HepG2 (cell line): ENCODE results near the gene EPHA5. TPM values are rescaled to one million over a fixed set of nuclear protein-coding genes. Genes with fewer than 3 reads are reported as not detected.

Experiments used
- ATAC-seq: fragments of 200-7000 bp; cut with Tn5 transposase; 3 replicates; pipeline ENCODE4 v1.9.1; 2020; ENCODE audit warnings: mild to moderate bottlenecking, moderate library complexity
- BruUV-seq: library from RNA; stranded (reverse); fragments of 400-500 nt; replicated peaks from 2 replicates; lab custom pipeline; 2021; lab: Mats Ljungman, UMichigan
- CTCF ChIA-PET: fragments of 300-600 bp; formaldehyde crosslinking; extraction: SDS; loops from one replicate; lab custom pipeline; 2021; ENCODE audit warnings: low total read pairs, inconsistent platforms, low intra/inter-chr PET ratio; lab: Yijun Ruan, JAX
- POLR2A ChIA-PET: fragments of 350-600 bp; sonication (Branson Sonifier 250); formaldehyde crosslinking; loops from one replicate; lab custom pipeline; 2020; ENCODE audit warnings: antibody characterized with exemption, inconsistent platforms; lab: Yijun Ruan, JAX
- DNase-seq: peaks from one replicate; pipeline ENCODE4 v3.0.0-alpha.2; 2015; ENCODE audit warnings: low spot score
- FAIRE-seq: peaks from 3 replicates; lab custom pipeline; 2011; peaks lifted over from hg19 to GRCh38; lab: Jason Lieb, UNC
- H2AFZ ChIP-seq: one replicate; pipeline ENCODE4 v1.6.1; 2011; ENCODE audit warnings: low read length, inconsistent platforms
- H3K27ac ChIP-seq: fragments of 300-600 bp; 3 replicates; pipeline ENCODE4 v1.8.0; 2011; ENCODE audit warnings: mixed run types, mild to moderate bottlenecking, mixed read lengths, low read length, inconsistent platforms; ENCODE audit not compliant: insufficient read depth; ENCODE audit errors: extremely low read length
- H3K27me3 ChIP-seq, 2 experiments: fragments of 200-600 bp in 1 of 2; 2 replicates in 1 of 2; 3 replicates in 1 of 2; pipeline versions ENCODE4 v1.6.0 to v1.8.0; 2011; ENCODE audit warnings: low read length in 2 of 2, mild to moderate bottlenecking in 2 of 2, moderate library complexity in 2 of 2, inconsistent platforms in 1 of 2; ENCODE audit not compliant: insufficient read depth in 2 of 2, control insufficient read depth in 1 of 2
- H3K36me3 ChIP-seq, 2 experiments: fragments of 200-600 bp in 1 of 2; replicated peaks in 1 of 2; 2 replicates in 1 of 2; 3 replicates in 1 of 2; pipeline versions ENCODE4 v1.5.1 to v1.8.0; 2011; ENCODE audit warnings: low read length in 2 of 2, inconsistent platforms in 1 of 2; ENCODE audit not compliant: insufficient read depth in 2 of 2, control insufficient read depth in 1 of 2
- H3K4me1 ChIP-seq: 2 replicates; pipeline ENCODE4 v1.5.1; 2012; ENCODE audit warnings: low read length, inconsistent platforms; ENCODE audit not compliant: insufficient read depth
- H3K4me2 ChIP-seq: 2 replicates; pipeline ENCODE4 v1.6.0; 2011; ENCODE audit warnings: low read depth, low read length, inconsistent platforms
- H3K4me3 ChIP-seq, 3 experiments: fragments of 200-600 bp in 1 of 3; sonication (generic), shearing (Covaris generic) in 1 of 3; replicated peaks in 1 of 3; 2 replicates each; pipeline ENCODE4 v1.5.1; 2011 to 2016; ENCODE audit warnings: low read length in 3 of 3, inconsistent platforms in 2 of 3, low read depth in 2 of 3, mild to moderate bottlenecking in 2 of 3, control low read depth in 1 of 3, mixed read lengths in 1 of 3; ENCODE audit not compliant: insufficient read depth in 1 of 3
- H3K79me2 ChIP-seq: one replicate; pipeline ENCODE4 v1.6.1; 2011; ENCODE audit warnings: low read length, inconsistent platforms; ENCODE audit not compliant: insufficient read depth
- H3K9ac ChIP-seq: 2 replicates; pipeline ENCODE4 v1.6.0; 2011; ENCODE audit warnings: mild to moderate bottlenecking, low read depth, low read length, inconsistent platforms; ENCODE audit not compliant: insufficient read depth
- H3K9me3 ChIP-seq: 2 replicates; pipeline ENCODE4 v1.5.1; 2012; ENCODE audit warnings: mild to moderate bottlenecking, low read length
- H4K20me1 ChIP-seq: 2 replicates; pipeline ENCODE4 v1.6.0; 2011; ENCODE audit warnings: inconsistent platforms, mild to moderate bottlenecking, low read length, moderate library complexity; ENCODE audit not compliant: insufficient read depth
- CENPT ChIP-seq: sonication (generic); formaldehyde crosslinking; IDR thresholded peaks from 2 replicates; pipeline ENCODE4 v1.8.0; 2022; ENCODE audit warnings: low read depth, mild to moderate bottlenecking, moderate library complexity, missing genetic modification reagents
- DR1 ChIP-seq: sonication (generic); formaldehyde crosslinking; IDR thresholded peaks from 2 replicates; pipeline ENCODE4 v1.8.0; 2021; ENCODE audit warnings: mild to moderate bottlenecking, missing genetic modification reagents, inconsistent platforms
- GABPB1 ChIP-seq: IDR thresholded peaks from 2 replicates; pipeline ENCODE4 v1.6.1; 2016; ENCODE audit warnings: mild to moderate bottlenecking, missing genetic modification reagents, moderate library complexity, missing compliant biosample characterization
- NFATC3 ChIP-seq: sonication (generic); formaldehyde crosslinking; IDR thresholded peaks from 2 replicates; pipeline ENCODE4 v1.5.1; 2020; ENCODE audit warnings: mild to moderate bottlenecking, missing genetic modification reagents
- NFKB2 ChIP-seq: sonication (generic); formaldehyde crosslinking; IDR thresholded peaks from 2 replicates; pipeline ENCODE4 v1.4.0; 2020; ENCODE audit warnings: missing genetic modification reagents, borderline replicate concordance
- SAP130 ChIP-seq: IDR thresholded peaks from 2 replicates; pipeline ENCODE4 v1.6.1; 2016; ENCODE audit warnings: low read depth
- SMAD9 ChIP-seq: sonication (generic); formaldehyde crosslinking; IDR thresholded peaks from 2 replicates; pipeline ENCODE4 v1.5.1; 2020; ENCODE audit warnings: mild to moderate bottlenecking, missing genetic modification reagents
- SRF ChIP-seq: IDR thresholded peaks from 2 replicates; pipeline ENCODE4 v1.6.1; 2011; ENCODE audit warnings: mild to moderate bottlenecking, low read depth, low read length, moderate library complexity
- ZNF12 ChIP-seq: sonication (generic); formaldehyde crosslinking; IDR thresholded peaks from 2 replicates; pipeline ENCODE4 v1.5.0; 2020; ENCODE audit warnings: missing genetic modification reagents
- ZNF17 ChIP-seq: sonication (generic); formaldehyde crosslinking; IDR thresholded peaks from 2 replicates; pipeline ENCODE4 v1.5.0; 2020; ENCODE audit warnings: mild to moderate bottlenecking, missing genetic modification reagents
- ZNF205 ChIP-seq: IDR thresholded peaks from 2 replicates; pipeline ENCODE4 v1.6.1; 2018; ENCODE audit warnings: missing biosample characterization, missing genetic modification reagents
- ZNF572 ChIP-seq: sonication (generic); formaldehyde crosslinking; IDR thresholded peaks from 2 replicates; pipeline ENCODE4 v1.5.1; 2020; ENCODE audit warnings: mild to moderate bottlenecking, missing genetic modification reagents
- ZNF660 ChIP-seq: sonication (generic); formaldehyde crosslinking; IDR thresholded peaks from 2 replicates; pipeline ENCODE4 v1.5.1; 2020; ENCODE audit warnings: mild to moderate bottlenecking, low read depth, missing genetic modification reagents, borderline replicate concordance
- WGBS: methylation state at CpG from one replicate; pipeline ENCODE4 v1.1.6; 2017; ENCODE audit warnings: low lambda C conversion rate; 5-methylcytosine and 5-hydroxymethylcytosine counted together
- in situ Hi-C: cut with HindIII; loops from 2 replicates; pipeline ENCODE4 v1.10.0; 2017; ENCODE audit warnings: low pct_unique_long_range_greater_than_20kb; ENCODE audit not compliant: extremely low pct_ligation_motif_present
- intact Hi-C: fragments of 100-400 bp; cut with micrococcal nuclease; formaldehyde crosslinking; loops from one replicate; pipeline ENCODE4 v1.10.0; 2022; ENCODE audit not compliant: unreplicated experiment
- polyA plus RNA-seq, 8 experiments: library from polyadenylated mRNA; depleted of rRNA in 3 of 8; stranded (reverse) in 7 of 8; unstranded in 1 of 8; fragments of >200 nt; fragmentation: Illumina TruSeq in 4 of 8; extraction: Trizol in 4 of 8; gene quantifications; 2 replicates each; pipeline versions ENCODE4 v1.2.1 to v1.2.3, GENCODE V29; 2011 to 2016; ENCODE audit warnings: low read depth in 4 of 8, missing spikeins in 1 of 8, mixed read lengths in 1 of 8; ENCODE audit not compliant: insufficient read depth in 1 of 8
- total RNA-seq, 5 experiments: library from RNA; depleted of rRNA; stranded (reverse); fragments of >200 nt; fragmentation: Illumina TruSeq; extraction: Trizol; gene quantifications; 2 replicates each; pipeline ENCODE4 v1.2.3, GENCODE V29; 2016; ENCODE audit warnings: low read depth in 1 of 5
- TF ChIP-seq, protein P1 (sequence below): sonication (generic); formaldehyde crosslinking; IDR thresholded peaks from 2 replicates; pipeline ENCODE4 v1.8.1; 2022; ENCODE audit warnings: mild to moderate bottlenecking, missing genetic modification reagents
- TF ChIP-seq, protein P2 (sequence below): sonication (generic); formaldehyde crosslinking; IDR thresholded peaks from 2 replicates; pipeline ENCODE4 v1.5.1; 2020; ENCODE audit warnings: mild to moderate bottlenecking, missing genetic modification reagents, borderline replicate concordance

Gene EPHA5
- total and polyA plus RNA-seq, 2 of the 13 experiments (the other 11 are each of a cell fraction or from before 2014, with no cell fraction given): not detected

- TF ChIP-seq, protein P1, sequence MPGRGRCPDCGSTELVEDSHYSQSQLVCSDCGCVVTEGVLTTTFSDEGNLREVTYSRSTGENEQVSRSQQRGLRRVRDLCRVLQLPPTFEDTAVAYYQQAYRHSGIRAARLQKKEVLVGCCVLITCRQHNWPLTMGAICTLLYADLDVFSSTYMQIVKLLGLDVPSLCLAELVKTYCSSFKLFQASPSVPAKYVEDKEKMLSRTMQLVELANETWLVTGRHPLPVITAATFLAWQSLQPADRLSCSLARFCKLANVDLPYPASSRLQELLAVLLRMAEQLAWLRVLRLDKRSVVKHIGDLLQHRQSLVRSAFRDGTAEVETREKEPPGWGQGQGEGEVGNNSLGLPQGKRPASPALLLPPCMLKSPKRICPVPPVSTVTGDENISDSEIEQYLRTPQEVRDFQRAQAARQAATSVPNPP (CRISPR knock-in tag): no peak
- no peak for TF ChIP-seq ZNF205 (CRISPR knock-in tag)
- no peak for TF ChIP-seq NFATC3 (CRISPR knock-in tag)
- TF ChIP-seq SRF: no peak
Measured at GRCh38 chr4:65467068-65467680, 203.1 kb downstream of the EPHA5 start (continued).

GRCh38 chr4:65461781-65462180, 208.5 kb downstream of the EPHA5 start:
- no peaks in the 10 kb centered on the region for H3K4me1 ChIP-seq
- TF ChIP-seq, protein P2, sequence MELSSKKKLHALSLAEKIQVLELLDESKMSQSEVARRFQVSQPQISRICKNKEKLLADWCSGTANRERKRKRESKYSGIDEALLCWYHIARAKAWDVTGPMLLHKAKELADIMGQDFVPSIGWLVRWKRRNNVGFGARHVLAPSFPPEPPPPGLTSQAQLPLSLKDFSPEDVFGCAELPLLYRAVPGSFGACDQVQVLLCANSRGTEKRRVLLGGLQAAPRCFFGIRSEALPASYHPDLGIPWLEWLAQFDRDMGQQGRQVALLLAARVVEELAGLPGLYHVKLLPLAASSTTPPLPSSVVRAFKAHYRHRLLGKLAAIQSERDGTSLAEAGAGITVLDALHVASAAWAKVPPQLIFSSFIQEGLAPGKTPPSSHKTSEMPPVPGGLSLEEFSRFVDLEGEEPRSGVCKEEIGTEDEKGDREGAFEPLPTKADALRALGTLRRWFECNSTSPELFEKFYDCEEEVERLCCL (CRISPR knock-in tag): no peak
- TF ChIP-seq SMAD9 (CRISPR knock-in tag): no peak
- TF ChIP-seq ZNF17 (CRISPR knock-in tag): no peak
- TF ChIP-seq DR1 (CRISPR knock-in tag): no peak
- no peak for TF ChIP-seq NFKB2 (CRISPR knock-in tag)
- TF ChIP-seq GABPB1 (CRISPR knock-in tag): no peak
- TF ChIP-seq ZNF660 (CRISPR knock-in tag): no peak
- TF ChIP-seq SAP130 (CRISPR knock-in tag): no peak
- no peak for TF ChIP-seq ZNF572 (CRISPR knock-in tag)
- TF ChIP-seq CENPT (CRISPR knock-in tag): no peak
- TF ChIP-seq, protein P1 (CRISPR knock-in tag): no peak
- TF ChIP-seq ZNF12 (CRISPR knock-in tag): no peak
- 0% methylated on average over 4 of the region's 4 CpGs for WGBS
- no peak overlapping the region for H3K4me2 ChIP-seq
- H3K79me2 ChIP-seq: no peaks in the 10 kb centered on the region
- H2AFZ ChIP-seq: no peak overlapping the region
- intact Hi-C loops (no loop called here), in situ Hi-C loops (no loop called here)
- no peaks in the 10 kb centered on the region for H4K20me1 ChIP-seq
- CTCF ChIA-PET: no interaction called here
- no peaks in the 10 kb centered on the region for H3K27me3 ChIP-seq
- H3K9ac ChIP-seq: no peak overlapping the region
- DNase-seq (no peak), FAIRE-seq (no peak), ATAC-seq (no peak)
- H3K4me3 ChIP-seq: no peak overlapping the region
- POLR2A ChIA-PET: no interaction called here
- no peak overlapping the region for H3K27ac ChIP-seq
- no peaks in the 10 kb centered on the region for H3K36me3 ChIP-seq
- no TSS peak for BruUV-seq
- no peaks in the 10 kb centered on the region for H3K9me3 ChIP-seq
